ENCODE data around the gene EIF4E2. TPM values are rescaled to one million over a fixed set of nuclear protein-coding genes. Genes with fewer than 3 reads are reported as not detected.

EIF4E2 gene
- 10 to 100 TPM; 24.3 to 47.7 (median 42.0) TPM for total RNA-seq
- long read RNA-seq, transcript EIF4E2-201 (7 exons, 1,604 nt) = major isoform, 12 of 15 reads
- long read RNA-seq, partial matches to known transcripts = 1 of 15 reads
- long read RNA-seq, other reads (novel, unspliced or antisense) = 1 of 15 reads

GRCh38 chr2:232550354-232551249, at the start of gene EIF4E2, which contains the start of gene TIGD1:
Gene EIF4E2 (plus strand): TSS chr2:232550689. CDS start chr2:232550725, 36 bp downstream.
Gene TIGD1 (minus strand): TSS chr2:232550557. CDS start chr2:232549882, 675 bp downstream.
- intact Hi-C loops (cut with DNase I) = no loop called here
- no peaks in the 10 kb centered on the region for H3K9me3 ChIP-seq
- WGBS (ENCODE audit: insufficient coverage, low coverage, low lambda C conversion rate, missing lambda C conversion rate) = 2% methylated on average over 17 of the region's 81 CpGs
- TF ChIP-seq POLR2A (IDR thresholded peaks at IDR 0.05) (peak; percentile 88), CTCF (IDR thresholded peaks at IDR 0.05) (peak in 3 of 4 donors; percentile 15 to 37 (median 23))
- peak within 1 kb of the TSS; percentile 94 to 95 (median 95) for H3K4me3 ChIP-seq
- peak; percentile 94 to 97 (median 97) for DNase-seq
- ATAC-seq = peak; percentile 94 to 96 (median 95)
- no peaks in the 10 kb centered on the region for H3K27me3 ChIP-seq
- peak within 1 kb of the TSS; percentile 95 to 99 (median 95) for H3K27ac ChIP-seq
- no peaks in the 10 kb centered on the region for H3K36me3 ChIP-seq
- peaks cover 0 to 22% (median 3%) of the 10 kb centered on the region in 4 donors for H3K4me1 ChIP-seq

GRCh38 chr2:232501331-232501771, 49.1 kb upstream of the EIF4E2 start:
- no peak overlapping the region for H3K27ac ChIP-seq
- DNase-seq (no peak), ATAC-seq (peak in 1 of 4 donors; percentile 41)
- no peak for TF ChIP-seq POLR2A (IDR thresholded peaks at IDR 0.05)
- no peak for TF ChIP-seq CTCF (IDR thresholded peaks at IDR 0.05)
- no peaks in the 10 kb centered on the region for H3K9me3 ChIP-seq
- peaks cover 0 to 8% (median 0%) of the 10 kb centered on the region in 4 donors for H3K4me1 ChIP-seq
- H3K36me3 ChIP-seq = no peaks in the 10 kb centered on the region
- H3K27me3 ChIP-seq = no peaks in the 10 kb centered on the region
- H3K4me3 ChIP-seq = no peak overlapping the region
- no CpG with 5 or more reads among the region's 9 CpGs for WGBS (ENCODE audit: insufficient coverage, low coverage, low lambda C conversion rate, missing lambda C conversion rate)
- intact Hi-C loops (cut with DNase I) = no loop called here

GRCh38 chr2:232501794-232502390, 48.6 kb upstream of the EIF4E2 start:
- Histone ChIP-seq H3K36me3 (no peaks in the 10 kb centered on the region), H3K27me3 (no peaks in the 10 kb centered on the region), H3K27ac (no peak overlapping the region), H3K4me3 (no peak overlapping the region), H3K9me3 (no peaks in the 10 kb centered on the region), H3K4me1 (peaks cover 0 to 8% (median 0%) of the 10 kb centered on the region in 4 donors)
- no peak for ATAC-seq
- DNase-seq = no peak
- TF ChIP-seq CTCF (IDR thresholded peaks at IDR 0.05) (no peak), POLR2A (IDR thresholded peaks at IDR 0.05) (no peak)
- 57% methylated on average over 7 of the region's 10 CpGs for WGBS (ENCODE audit: insufficient coverage, low coverage, low lambda C conversion rate, missing lambda C conversion rate)
- intact Hi-C loops (cut with DNase I) = no loop called here

GRCh38 chr2:232502511-232502910, 48.0 kb upstream of the EIF4E2 start:
- DNase-seq (no peak), ATAC-seq (no peak)
- no peaks in the 10 kb centered on the region for H3K27me3 ChIP-seq
- no peaks in the 10 kb centered on the region for H3K36me3 ChIP-seq
- intact Hi-C loops (cut with DNase I) = no loop called here
- no peak overlapping the region for H3K4me3 ChIP-seq
- 42% methylated on average over 16 of the region's 21 CpGs for WGBS (ENCODE audit: insufficient coverage, low coverage, low lambda C conversion rate, missing lambda C conversion rate)
- H3K9me3 ChIP-seq = no peaks in the 10 kb centered on the region
- TF ChIP-seq POLR2A (IDR thresholded peaks at IDR 0.05) (no peak), CTCF (IDR thresholded peaks at IDR 0.05) (no peak)
- H3K27ac ChIP-seq = no peak overlapping the region
- H3K4me1 ChIP-seq = peaks cover 0 to 8% (median 0%) of the 10 kb centered on the region in 4 donors

All from right lobe of liver (tissue), 6 donors.